DLD1 (cell line): ENCODE measurements around the gene LCN9.
"Not testable (repeated sequence)": the region's sequence is repeated elsewhere in the genome, so short reads cannot be mapped to it uniquely, and the experiment has no call there.

Experiments used
- in situ Hi-C: cut with HindIII; loops from 2 replicates; pipeline ENCODE4 v1.10.0; 2017; ENCODE audit warnings: low sequenced_read_pairs

Gene LCN9

GRCh38 chr9:135662758-135663450, at the start of gene LCN9:
Gene LCN9, plus strand, starts transcription at chr9:135663309. Its CDS starts 13 bp downstream, at chr9:135663322.
- in situ Hi-C loops = no loop called here

GRCh38 chr9:135613946-135614805, 48.9 kb upstream of the LCN9 start:
- in situ Hi-C loops = no loop called here

- in situ Hi-C loops = no loop called here
Measured at GRCh38 chr9:135614821-135615665, 48.1 kb upstream of the LCN9 start.

- in situ Hi-C loops = no loop called here
Measured at GRCh38 chr9:135615666-135616618, 47.2 kb upstream of the LCN9 start.

GRCh38 chr9:135616619-135617537, 46.2 kb upstream of the LCN9 start:
- in situ Hi-C loops = no loop called here

GRCh38 chr9:135617538-135617900, 45.6 kb upstream of the LCN9 start:
- in situ Hi-C loops = no loop called here

- in situ Hi-C loops = no loop called here
Measured at GRCh38 chr9:135617991-135618411, 45.1 kb upstream of the LCN9 start.

- in situ Hi-C loops = no loop called here
Measured at GRCh38 chr9:135618866-135619598, 44.1 kb upstream of the LCN9 start.

- in situ Hi-C loops = no loop called here
Measured at GRCh38 chr9:135619599-135619886, 43.6 kb upstream of the LCN9 start.

GRCh38 chr9:135620558-135620957, 42.6 kb upstream of the LCN9 start:
- in situ Hi-C loops = no loop called here

GRCh38 chr9:135622415-135623020, 40.6 kb upstream of the LCN9 start:
- in situ Hi-C loops = no loop called here

- in situ Hi-C loops = no loop called here
Measured at GRCh38 chr9:135624282-135624681, 38.8 kb upstream of the LCN9 start.

- in situ Hi-C loops = no loop called here
Measured at GRCh38 chr9:135632841-135633240, 30.3 kb upstream of the LCN9 start.

- in situ Hi-C loops = not testable (repeated sequence)
Measured at GRCh38 chr9:135636930-135637530, 26.1 kb upstream of the LCN9 start.

GRCh38 chr9:135639196-135639595, 23.9 kb upstream of the LCN9 start, which contains the start of gene GLT6D1:
Gene GLT6D1, minus strand, starts transcription at chr9:135639540. Its CDS starts 353 bp downstream, at chr9:135639187.
- in situ Hi-C loops = no loop called here

GRCh38 chr9:135641047-135641446, 22.1 kb upstream of the LCN9 start:
- in situ Hi-C loops = no loop called here

GRCh38 chr9:135641745-135642144, 21.4 kb upstream of the LCN9 start:
- in situ Hi-C loops = no loop called here
